Transverse colon (tissue), 4 donors: Measurements from ENCODE around the gene TMEM86A. TPM values are rescaled to one million over a fixed set of nuclear protein-coding genes. Genes with fewer than 3 reads are reported as not detected.
A peak's percentile ranks its signal among the peaks of the same experiment; 100 is the strongest.
"Not testable (repeated sequence)": the region's sequence is repeated elsewhere in the genome, so short reads cannot be mapped to it uniquely, and the experiment has no call there.

Experiments
- DNase-seq: peaks from one replicate; pipeline ENCODE4 v3.0.0-alpha.2; 2019
- H3K27ac ChIP-seq, 4 donors: fragments of 200-600 bp; sonication (generic); 2 replicates each; pipeline ENCODE4 v1.5.1; 2016 to 2018; ENCODE audit warnings: inconsistent platforms in 4 of 4
- H3K27me3 ChIP-seq: fragments of 200-600 bp; sonication (generic); 2 replicates; pipeline ENCODE4 v1.5.1; 2017; ENCODE audit warnings: inconsistent platforms
- H3K36me3 ChIP-seq, 4 donors: fragments of 200-600 bp; sonication (generic); 2 replicates each; pipeline ENCODE4 v1.5.1; 2017 to 2019; ENCODE audit warnings: inconsistent platforms in 4 of 4
- H3K4me1 ChIP-seq, 4 donors: fragments of 200-600 bp; sonication (generic); 2 replicates each; pipeline ENCODE4 v1.5.1; 2017 to 2020; ENCODE audit warnings: inconsistent platforms in 4 of 4
- H3K4me3 ChIP-seq, 4 donors: fragments of 200-600 bp; sonication (generic); 1 replicate in 1 of 4; 2 replicates in 3 of 4; pipeline versions ENCODE4 v1.5.1 to v1.6.1; 2017 to 2019; ENCODE audit warnings: inconsistent platforms in 4 of 4
- H3K9me3 ChIP-seq, 2 donors: fragments of 200-600 bp; sonication (generic); 2 replicates each; pipeline ENCODE4 v1.5.1; 2017 to 2019; ENCODE audit warnings: inconsistent platforms in 2 of 2
- EP300 ChIP-seq: sonication (generic); formaldehyde crosslinking; IDR thresholded peaks from one replicate; pipeline ENCODE4 v1.6.1; 2017; ENCODE audit warnings: antibody characterized with exemption, low read depth
- POLR2A ChIP-seq: fragments of 450-650 bp; IDR thresholded peaks from one replicate; pipeline ENCODE4 v1.6.1; 2016; ENCODE audit warnings: antibody characterized with exemption, mild to moderate bottlenecking, moderate library complexity
- POLR2AphosphoS5 ChIP-seq, 3 donors: sonication (generic); formaldehyde crosslinking; IDR thresholded peaks; one replicate each; pipeline ENCODE4 v1.6.1; 2016; ENCODE audit warnings: antibody characterized with exemption in 3 of 3
- WGBS, 2 donors: methylation state at CpG; one replicate each; pipeline ENCODE4 v1.1.5; 2018; ENCODE audit warnings: low coverage in 1 of 2; 5-methylcytosine and 5-hydroxymethylcytosine counted together
- in situ Hi-C, 4 donors: fragments of 200-750 bp; cut with MboI; loops; one replicate each; pipeline versions ENCODE4 v1.15.0 to v1.15.1; 2017; ENCODE audit warnings: low sequenced_read_pairs in 3 of 4, low pct_ligation_motif_present in 1 of 4, low pct_unique_long_range_greater_than_20kb in 1 of 4
- intact Hi-C: fragments of 100-400 bp; cut with DNase I; formaldehyde crosslinking; loops from one replicate; pipeline ENCODE4 v1.15.1; 2023; ENCODE audit warnings: low total_unique reads
- total RNA-seq, 4 donors: library from RNA; depleted of rRNA; stranded (reverse); fragments of >200 nt; gene quantifications; one replicate each; pipeline ENCODE4 v1.1.0, GENCODE V29; 2016
- TF ChIP-seq, protein P1 (sequence below), 5 experiments: fragments of 200-600 bp in 3 of 5; fragments of 450-650 bp in 2 of 5; sonication (generic) in 3 of 5; IDR thresholded peaks; 1 replicate in 2 of 5; 2 replicates in 3 of 5; pipeline ENCODE4 v1.5.1; 2016 to 2017; ENCODE audit warnings: antibody characterized with exemption in 5 of 5, inconsistent platforms in 3 of 5, mild to moderate bottlenecking in 2 of 5, moderate library complexity in 1 of 5

TMEM86A gene, protein sequence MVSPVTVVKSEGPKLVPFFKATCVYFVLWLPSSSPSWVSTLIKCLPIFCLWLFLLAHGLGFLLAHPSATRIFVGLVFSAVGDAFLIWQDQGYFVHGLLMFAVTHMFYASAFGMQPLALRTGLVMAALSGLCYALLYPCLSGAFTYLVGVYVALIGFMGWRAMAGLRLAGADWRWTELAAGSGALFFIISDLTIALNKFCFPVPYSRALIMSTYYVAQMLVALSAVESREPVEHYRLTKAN
- total RNA-seq: 1 to 10 TPM; 2.6 to 4.9 (median 3.6) TPM

DNA sequence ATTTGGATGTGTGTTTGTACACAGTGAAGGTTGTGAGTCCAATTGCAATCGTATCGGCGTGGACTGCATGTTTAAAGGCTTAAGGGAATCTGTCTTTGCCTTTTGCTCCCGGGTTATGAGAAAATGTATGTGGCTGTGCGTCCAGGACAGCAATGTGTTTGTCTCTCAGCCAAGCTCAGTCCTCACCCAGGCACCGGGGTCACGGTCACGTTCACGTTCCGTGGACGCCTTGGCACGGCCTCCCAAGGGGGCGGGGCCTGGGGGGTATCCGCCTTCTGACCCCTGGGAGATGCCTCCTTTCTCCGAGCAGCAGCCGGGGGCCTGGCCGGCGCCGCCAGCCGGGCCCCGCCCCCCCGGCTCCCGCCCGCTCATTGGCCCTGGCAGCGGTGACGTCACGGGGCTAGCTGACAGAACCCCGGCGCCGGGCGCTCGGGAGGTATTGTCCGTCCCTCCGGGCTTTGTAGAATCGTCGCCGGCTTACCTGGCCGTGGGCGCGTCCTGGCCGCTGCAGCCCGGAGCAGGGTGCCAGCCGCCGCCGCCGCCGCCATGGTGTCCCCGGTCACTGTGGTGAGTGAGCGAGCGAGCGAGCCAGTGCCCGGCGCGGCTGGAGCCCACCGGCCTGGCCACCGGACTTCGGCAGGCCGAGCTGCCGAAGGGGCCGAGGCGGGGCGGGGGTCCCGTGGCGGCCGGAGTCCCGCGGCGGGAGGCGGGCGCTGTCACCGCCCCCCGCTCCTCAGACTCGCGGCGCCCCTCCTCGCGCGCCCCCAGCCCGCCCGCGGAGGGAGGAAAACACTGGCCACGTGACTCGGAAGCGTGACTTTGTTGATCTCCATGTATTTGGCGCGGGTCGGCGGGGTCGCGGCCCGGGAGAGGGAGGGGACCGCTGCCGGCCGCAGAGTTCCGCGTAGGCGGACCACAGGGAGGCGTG lies at the start of gene TMEM86A:
Gene TMEM86A (plus strand): TSS at position 439 of the 928 bp plus-strand sequence. CDS start 108 bp downstream, at position 547.
- intact Hi-C loops: no loop called here
- peak; percentile 69 for TF ChIP-seq POLR2A
- TF ChIP-seq EP300: no peak
- peak; percentile 72 to 80 (median 74) for TF ChIP-seq POLR2AphosphoS5 (IDR thresholded peaks at IDR 0.05)
- 0 to 2% methylated on average over 4 to 49 of the region's 98 CpGs for WGBS, 2 donors
- Histone ChIP-seq H3K9me3 (no peaks in the 10 kb centered on the region), H3K4me3 (peak within 1 kb of the TSS; percentile 48 to 97 (median 56)), H3K27me3 (no peaks in the 10 kb centered on the region), H3K4me1 (peaks cover 0 to 14% (median 4%) of the 10 kb centered on the region in 4 donors), H3K27ac (peak within 1 kb of the TSS; percentile 74 to 85 (median 80)), H3K36me3 (no peaks in the 10 kb centered on the region)
- peak; percentile 95 for DNase-seq
- in situ Hi-C loops: no loop called here

- Histone ChIP-seq H3K27ac (no peak overlapping the region), H3K36me3 (no peaks in the 10 kb centered on the region), H3K27me3 (no peaks in the 10 kb centered on the region), H3K4me3 (no peak overlapping the region), H3K9me3 (no peaks in the 10 kb centered on the region), H3K4me1 (peaks cover 0 to 3% (median 0%) of the 10 kb centered on the region in 4 donors)
- in situ Hi-C loops: no loop called here
- TF ChIP-seq, protein P1, sequence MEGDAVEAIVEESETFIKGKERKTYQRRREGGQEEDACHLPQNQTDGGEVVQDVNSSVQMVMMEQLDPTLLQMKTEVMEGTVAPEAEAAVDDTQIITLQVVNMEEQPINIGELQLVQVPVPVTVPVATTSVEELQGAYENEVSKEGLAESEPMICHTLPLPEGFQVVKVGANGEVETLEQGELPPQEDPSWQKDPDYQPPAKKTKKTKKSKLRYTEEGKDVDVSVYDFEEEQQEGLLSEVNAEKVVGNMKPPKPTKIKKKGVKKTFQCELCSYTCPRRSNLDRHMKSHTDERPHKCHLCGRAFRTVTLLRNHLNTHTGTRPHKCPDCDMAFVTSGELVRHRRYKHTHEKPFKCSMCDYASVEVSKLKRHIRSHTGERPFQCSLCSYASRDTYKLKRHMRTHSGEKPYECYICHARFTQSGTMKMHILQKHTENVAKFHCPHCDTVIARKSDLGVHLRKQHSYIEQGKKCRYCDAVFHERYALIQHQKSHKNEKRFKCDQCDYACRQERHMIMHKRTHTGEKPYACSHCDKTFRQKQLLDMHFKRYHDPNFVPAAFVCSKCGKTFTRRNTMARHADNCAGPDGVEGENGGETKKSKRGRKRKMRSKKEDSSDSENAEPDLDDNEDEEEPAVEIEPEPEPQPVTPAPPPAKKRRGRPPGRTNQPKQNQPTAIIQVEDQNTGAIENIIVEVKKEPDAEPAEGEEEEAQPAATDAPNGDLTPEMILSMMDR (IDR thresholded peaks at IDR 0.05): no peak
- intact Hi-C loops: no loop called here
- DNase-seq: no peak
- 81 to 83% methylated on average over 3 to 4 of the region's 4 CpGs for WGBS, 2 donors
Measured at GRCh38 chr11:18650353-18650752, 48.2 kb upstream of the TMEM86A start.

DNA sequence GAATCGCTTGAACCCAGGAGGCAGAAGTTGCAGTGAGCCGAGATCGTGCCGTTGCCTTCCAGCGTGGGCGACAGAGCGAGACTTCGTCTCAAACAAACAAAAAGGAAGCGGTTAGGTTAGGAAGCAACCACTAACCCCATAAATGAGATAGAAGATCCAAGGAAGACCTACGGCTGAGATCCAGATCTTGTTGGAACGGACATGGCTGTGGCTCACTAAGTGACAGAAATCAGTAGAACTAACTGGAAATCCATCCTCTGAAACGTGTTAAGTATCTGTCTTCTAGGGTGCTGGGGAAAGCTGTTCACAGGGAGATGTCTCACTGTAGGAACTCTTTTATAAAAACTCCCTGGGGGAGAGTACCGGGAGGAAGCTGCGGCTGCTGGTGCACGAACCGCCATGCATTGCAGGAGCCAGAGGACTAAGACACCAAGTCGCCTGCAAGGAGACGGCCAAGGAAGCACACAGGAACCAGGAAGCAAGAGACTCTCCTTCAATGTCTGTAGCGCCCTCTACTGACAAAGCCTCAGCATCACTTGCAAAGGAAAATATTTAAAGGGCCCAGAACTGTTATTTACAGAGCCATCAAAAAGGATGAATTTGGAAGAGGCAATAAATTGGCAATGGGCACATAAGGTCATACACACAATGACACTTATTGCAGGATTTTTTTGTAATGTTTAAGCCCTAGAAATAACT lies 47.6 kb upstream of the TMEM86A start:
- peak; percentile 59 for DNase-seq
- no peak for TF ChIP-seq POLR2AphosphoS5 (IDR thresholded peaks at IDR 0.05)
- TF ChIP-seq, protein P1 (IDR thresholded peaks at IDR 0.05): peak; percentile 48 to 61 (median 54)
- no peaks in the 10 kb centered on the region for H3K9me3 ChIP-seq
- H3K36me3 ChIP-seq: no peaks in the 10 kb centered on the region
- H3K4me3 ChIP-seq: no peak overlapping the region
- no peaks in the 10 kb centered on the region for H3K27me3 ChIP-seq
- in situ Hi-C loops: no loop called here
- 14 to 69% methylated on average over 1 to 19 of the region's 19 CpGs for WGBS, 2 donors
- H3K4me1 ChIP-seq: peaks cover 0 to 3% (median 0%) of the 10 kb centered on the region in 4 donors
- intact Hi-C loops: no loop called here
- H3K27ac ChIP-seq: no peak overlapping the region

DNA sequence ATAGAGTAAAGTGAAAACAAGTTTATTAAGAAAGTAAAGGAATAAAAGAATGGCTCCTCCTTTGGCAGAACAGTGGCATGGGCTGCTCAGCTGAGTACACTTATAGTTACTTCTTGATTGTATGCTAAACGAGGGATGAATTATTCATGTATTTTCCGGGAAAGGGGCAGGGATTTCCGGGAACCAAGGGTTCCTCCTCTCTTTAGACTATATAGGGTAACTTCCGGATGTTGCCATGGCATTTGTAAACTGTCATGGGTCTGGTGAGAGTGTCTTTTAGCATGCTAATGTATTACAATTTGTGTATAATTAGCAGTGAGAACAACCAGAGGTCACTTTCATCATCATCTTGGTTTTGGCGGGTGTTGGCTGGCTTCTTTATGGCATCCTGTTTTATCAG lies 40.9 kb upstream of the TMEM86A start:
- peaks cover 3% of the 10 kb centered on the region for H3K27me3 ChIP-seq
- no peaks in the 10 kb centered on the region for H3K36me3 ChIP-seq
- no peaks in the 10 kb centered on the region for H3K4me1 ChIP-seq
- intact Hi-C loops: no loop called here
- TF ChIP-seq, protein P1 (IDR thresholded peaks at IDR 0.05): no peak
- 78 to 85% methylated on average over 4 to 5 of the region's 5 CpGs for WGBS, 2 donors
- no peaks in the 10 kb centered on the region for H3K9me3 ChIP-seq
- H3K4me3 ChIP-seq: no peak overlapping the region
- no peak overlapping the region for H3K27ac ChIP-seq
- no peak for DNase-seq
- in situ Hi-C loops: no loop called here

- DNase-seq, H3K9me3 ChIP-seq, in situ Hi-C loops, H3K4me3 ChIP-seq, H3K4me1 ChIP-seq, H3K27ac ChIP-seq, H3K27me3 ChIP-seq, intact Hi-C loops, H3K36me3 ChIP-seq: not testable (repeated sequence)
- WGBS, 2 donors: 67 to 84% methylated on average over 3 to 10 of the region's 10 CpGs
Measured at GRCh38 chr11:18665353-18665872, 33.2 kb upstream of the TMEM86A start.
